ENCODE results near the gene ANKRD26. TPM values are rescaled to one million over a fixed set of nuclear protein-coding genes. Genes with fewer than 3 reads are reported as not detected.

Gene ANKRD26
- total and polyA plus RNA-seq, 4 donors = 0.81 to 5.9 (median 4.2) TPM

- TF ChIP-seq YY1 (IDR thresholded peaks at IDR 0.05) = no peak
- no peak for TF ChIP-seq EGR1 (IDR thresholded peaks at IDR 0.05; ENCODE audit: low read depth in 2 of 2)
- no peak for TF ChIP-seq RAD21 (IDR thresholded peaks at IDR 0.05)
- no peak for TF ChIP-seq FOXA2 (IDR thresholded peaks at IDR 0.05)
- no peak for TF ChIP-seq HNF4A (conservative IDR thresholded peaks at IDR 0.05)
- no peak for TF ChIP-seq CTCF (IDR thresholded peaks at IDR 0.05; ENCODE audit: low read depth, low read length, missing input control)
- no peak for TF ChIP-seq TAF1 (conservative IDR thresholded peaks at IDR 0.05)
- TF ChIP-seq REST (IDR thresholded peaks at IDR 0.05) = no peak
- no peak for TF ChIP-seq SP1 (IDR thresholded peaks at IDR 0.05)
- TF ChIP-seq MAX (IDR thresholded peaks at IDR 0.05) = no peak
- Histone ChIP-seq H3K27ac (ENCODE audit: low read depth in 1 of 2, low read length in 2 of 2) (no peak overlapping the region), H3K4me3 (ENCODE audit: low read depth in 1 of 3, low read length in 3 of 3) (no peak overlapping the region), H3K9ac (ENCODE audit: low read depth in 1 of 2, low read length in 2 of 2) (no peak overlapping the region), H3K4me1 (ENCODE audit: control insufficient read depth in 4 of 4, insufficient read depth in 4 of 4, low read length in 3 of 4) (no peaks in the 10 kb centered on the region), H3K36me3 (ENCODE audit: control insufficient read depth in 4 of 4, insufficient read depth in 3 of 4, low read depth in 1 of 4, low read length in 3 of 4) (peaks cover 0 to 4% (median 1%) of the 10 kb centered on the region in 4 donors), H3K27me3 (ENCODE audit: control insufficient read depth in 4 of 4, insufficient read depth in 4 of 4, low read length in 3 of 4) (no peaks in the 10 kb centered on the region), H3K9me3 (ENCODE audit: control insufficient read depth in 4 of 4, low read length in 3 of 4) (no peaks in the 10 kb centered on the region)
- WGBS = 93% methylated on average over 4 of the region's 4 CpGs
- DNase-seq (ENCODE audit: low spot score) = no peak
These were observed 119.0 kb downstream of the ANKRD26 start for GRCh38 chr10:26981232-26981824.

- no peaks in the 10 kb centered on the region for H3K27me3 ChIP-seq (ENCODE audit: control insufficient read depth in 4 of 4, insufficient read depth in 4 of 4, low read length in 3 of 4)
- peaks cover 0 to 4% (median 1%) of the 10 kb centered on the region in 4 donors for H3K36me3 ChIP-seq (ENCODE audit: control insufficient read depth in 4 of 4, insufficient read depth in 3 of 4, low read depth in 1 of 4, low read length in 3 of 4)
- no peak overlapping the region for H3K27ac ChIP-seq (ENCODE audit: low read depth in 1 of 2, low read length in 2 of 2)
- no peaks in the 10 kb centered on the region for H3K4me1 ChIP-seq (ENCODE audit: control insufficient read depth in 4 of 4, insufficient read depth in 4 of 4, low read length in 3 of 4)
- DNase-seq (ENCODE audit: low spot score) = no peak
- H3K9me3 ChIP-seq (ENCODE audit: control insufficient read depth in 4 of 4, low read length in 3 of 4) = no peaks in the 10 kb centered on the region
- no peak overlapping the region for H3K4me3 ChIP-seq (ENCODE audit: low read depth in 1 of 3, low read length in 3 of 3)
- TF ChIP-seq GABPA (IDR thresholded peaks at IDR 0.05 in 1 of 2, conservative IDR thresholded peaks at IDR 0.05 in 1 of 2) (no peak), YY1 (IDR thresholded peaks at IDR 0.05) (no peak), FOXA1 (IDR thresholded peaks at IDR 0.05) (no peak), FOXA2 (IDR thresholded peaks at IDR 0.05) (no peak), HNF4A (conservative IDR thresholded peaks at IDR 0.05) (no peak), MAX (IDR thresholded peaks at IDR 0.05) (no peak), RXRA (IDR thresholded peaks at IDR 0.05) (no peak), HNF4G (IDR thresholded peaks at IDR 0.05) (no peak), REST (IDR thresholded peaks at IDR 0.05) (no peak), NR2F2 (IDR thresholded peaks at IDR 0.05) (no peak), SP1 (IDR thresholded peaks at IDR 0.05) (no peak)
- no peak overlapping the region for H3K9ac ChIP-seq (ENCODE audit: low read depth in 1 of 2, low read length in 2 of 2)
- WGBS = 97% methylated on average over 4 of the region's 4 CpGs
These were observed 121.8 kb downstream of the ANKRD26 start for GRCh38 chr10:26978519-26978918.

All from liver (tissue), 9 donors.